Stomach (tissue), 4 donors: ENCODE data around the gene DNM3.

Experiments
- CTCF ChIP-seq, 7 experiments: fragments of 450-650 bp in 4 of 7; fragments of 200-600 bp in 3 of 7; sonication (generic) in 3 of 7; IDR thresholded peaks; one replicate each; pipeline ENCODE4 v1.5.1; 2016 to 2019; ENCODE audit warnings: antibody characterized with exemption in 7 of 7, control low read depth in 2 of 7, mild to moderate bottlenecking in 1 of 7
- POLR2AphosphoS5 ChIP-seq, 3 donors: sonication (generic); formaldehyde crosslinking; IDR thresholded peaks; one replicate each; pipeline ENCODE4 v1.6.1; 2016; ENCODE audit warnings: antibody characterized with exemption in 3 of 3

GRCh38 chr1:172359491-172359999 is 518.2 kb downstream of the DNM3 start:
- no peak for TF ChIP-seq CTCF (IDR thresholded peaks at IDR 0.05)
- no peak for TF ChIP-seq POLR2AphosphoS5 (IDR thresholded peaks at IDR 0.05)
